GM18526 (cell line): ENCODE data around the gene GRAP.

Experiments used
- POLR2A ChIP-seq: IDR thresholded peaks from 3 replicates; pipeline ENCODE4 v1.6.1; 2011; ENCODE audit not compliant: insufficient read length; ENCODE audit errors: extremely low read depth

The GRAP gene

GRCh38 chr17:19016297-19016696, 30.5 kb downstream of the GRAP start:
- TF ChIP-seq POLR2A, result no peak

GRCh38 chr17:19015428-19015827, 31.3 kb downstream of the GRAP start:
- no peak for TF ChIP-seq POLR2A

- no peak for TF ChIP-seq POLR2A
These were observed 32.0 kb downstream of the GRAP start for GRCh38 chr17:19014628-19015215.

GRCh38 chr17:19013806-19014627, 32.7 kb downstream of the GRAP start:
- no peak for TF ChIP-seq POLR2A

- TF ChIP-seq POLR2A, result no peak
These were observed 33.5 kb downstream of the GRAP start for GRCh38 chr17:19013226-19013625.

GRCh38 chr17:19012171-19013080, 34.3 kb downstream of the GRAP start:
- TF ChIP-seq POLR2A, result no peak

- no peak for TF ChIP-seq POLR2A
These were observed 35.2 kb downstream of the GRAP start for GRCh38 chr17:19011581-19011980.

GRCh38 chr17:19010729-19011505, 35.8 kb downstream of the GRAP start:
- no peak for TF ChIP-seq POLR2A

GRCh38 chr17:19009970-19010369, 36.8 kb downstream of the GRAP start:
- no peak for TF ChIP-seq POLR2A

- no peak for TF ChIP-seq POLR2A
These were observed 40.1 kb downstream of the GRAP start for GRCh38 chr17:19006698-19007097.

GRCh38 chr17:19005789-19006430, 40.8 kb downstream of the GRAP start:
- no peak for TF ChIP-seq POLR2A

GRCh38 chr17:19005137-19005773, 41.5 kb downstream of the GRAP start:
- TF ChIP-seq POLR2A, result no peak

- TF ChIP-seq POLR2A, result peak; percentile 47
These were observed 42.2 kb downstream of the GRAP start, which contains the start of gene FAM83G for GRCh38 chr17:19004421-19005136. Gene FAM83G (minus strand): TSS chr17:19004764. CDS start chr17:19004041, 723 bp downstream.

GRCh38 chr17:19003543-19004420, 43.0 kb downstream of the GRAP start:
- no peak for TF ChIP-seq POLR2A
